HG03039 (cell line): ENCODE data around the gene UBE2I.

Source experiments
- ATAC-seq: cut with Tn5 transposase; IDR thresholded peaks from one replicate; pipeline ENCODE4 v1.9.1; 2021; ENCODE audit warnings: mild to moderate bottlenecking, moderate library complexity; ENCODE audit not compliant: unreplicated experiment

UBE2I gene

GRCh38 chr16:1277151-1277598 lies 32.3 kb upstream of the UBE2I start:
- ATAC-seq, result no peak

- no peak for ATAC-seq
These were observed 31.7 kb upstream of the UBE2I start for GRCh38 chr16:1277617-1278282.

- ATAC-seq, result no peak
These were observed 31.0 kb upstream of the UBE2I start for GRCh38 chr16:1278477-1278876.

GRCh38 chr16:1279081-1279944 lies 30.1 kb upstream of the UBE2I start:
- ATAC-seq, result no peak

GRCh38 chr16:1279945-1280589 lies 29.4 kb upstream of the UBE2I start:
- no peak for ATAC-seq

GRCh38 chr16:1280783-1281182 lies 28.7 kb upstream of the UBE2I start:
- ATAC-seq, result no peak

GRCh38 chr16:1281517-1281916 lies 27.9 kb upstream of the UBE2I start:
- no peak for ATAC-seq

GRCh38 chr16:1282324-1282973 lies 27.0 kb upstream of the UBE2I start:
- no peak for ATAC-seq

- ATAC-seq, result no peak
These were observed 26.1 kb upstream of the UBE2I start for GRCh38 chr16:1283296-1283695.

- no peak for ATAC-seq
These were observed 25.3 kb upstream of the UBE2I start for GRCh38 chr16:1283996-1284616.

- ATAC-seq, result no peak
These were observed 23.5 kb upstream of the UBE2I start for GRCh38 chr16:1285669-1286512.

- ATAC-seq, result no peak
These were observed 22.8 kb upstream of the UBE2I start for GRCh38 chr16:1286513-1287094.

GRCh38 chr16:1287982-1288670 lies 21.3 kb upstream of the UBE2I start:
- no peak for ATAC-seq

- no peak for ATAC-seq
These were observed 20.5 kb upstream of the UBE2I start for GRCh38 chr16:1288813-1289476.

- no peak for ATAC-seq
These were observed 20.0 kb upstream of the UBE2I start for GRCh38 chr16:1289477-1289866.

- ATAC-seq, result no peak
These were observed 19.4 kb upstream of the UBE2I start for GRCh38 chr16:1290063-1290501.

GRCh38 chr16:1290860-1291575 lies 18.4 kb upstream of the UBE2I start:
- no peak for ATAC-seq

GRCh38 chr16:1291576-1291974 lies 17.9 kb upstream of the UBE2I start:
- ATAC-seq, result no peak
